Activated CD4-positive, alpha-beta T cell treated with anti-CD3 and anti-CD28 coated beads, Interleukin-2, amount 50 U/mL, for 4 hours (primary cell): Measurements from ENCODE around the gene SHANK3.

ENCODE experiments used
- DNase-seq, 2 experiments: peaks; one replicate each; pipeline ENCODE4 v3.0.0-alpha.2; 2020

Gene SHANK3

GRCh38 chr22:50678651-50679521 lies 6.3 kb downstream of the SHANK3 start:
- DNase-seq: no peak

- no peak for DNase-seq
These were observed 10.7 kb downstream of the SHANK3 start for GRCh38 chr22:50683086-50683993.

- no peak for DNase-seq
These were observed 11.4 kb downstream of the SHANK3 start for GRCh38 chr22:50683994-50684371.

- DNase-seq: no peak
These were observed 11.9 kb downstream of the SHANK3 start for GRCh38 chr22:50684501-50684900.

- no peak for DNase-seq
These were observed 12.4 kb downstream of the SHANK3 start for GRCh38 chr22:50684986-50685385.

- DNase-seq: no peak
These were observed 14.2 kb downstream of the SHANK3 start for GRCh38 chr22:50686794-50687193.

- no peak for DNase-seq
These were observed 15.2 kb downstream of the SHANK3 start for GRCh38 chr22:50687829-50688228.

GRCh38 chr22:50688448-50688847 lies 15.8 kb downstream of the SHANK3 start:
- no peak for DNase-seq

- no peak for DNase-seq
These were observed 18.9 kb downstream of the SHANK3 start for GRCh38 chr22:50691521-50691920.

- DNase-seq: no peak
These were observed 20.8 kb downstream of the SHANK3 start for GRCh38 chr22:50693462-50693861.

- DNase-seq: no peak
These were observed 21.5 kb downstream of the SHANK3 start for GRCh38 chr22:50694099-50694605.

- no peak for DNase-seq
These were observed 22.3 kb downstream of the SHANK3 start for GRCh38 chr22:50694766-50695420.

- DNase-seq: no peak
These were observed 23.0 kb downstream of the SHANK3 start for GRCh38 chr22:50695421-50696250.

GRCh38 chr22:50696251-50696798 lies 23.7 kb downstream of the SHANK3 start:
- no peak for DNase-seq

- no peak for DNase-seq
These were observed 24.4 kb downstream of the SHANK3 start for GRCh38 chr22:50696799-50697561.

- DNase-seq: no peak
These were observed 25.3 kb downstream of the SHANK3 start for GRCh38 chr22:50697667-50698506.

- DNase-seq: no peak
These were observed 25.9 kb downstream of the SHANK3 start for GRCh38 chr22:50698546-50698945.

- DNase-seq: no peak
These were observed 26.6 kb downstream of the SHANK3 start for GRCh38 chr22:50699001-50699755.

GRCh38 chr22:50699756-50700386 lies 27.2 kb downstream of the SHANK3 start:
- no peak for DNase-seq
